ENCODE measurements around the gene PCNX4.

DNA sequence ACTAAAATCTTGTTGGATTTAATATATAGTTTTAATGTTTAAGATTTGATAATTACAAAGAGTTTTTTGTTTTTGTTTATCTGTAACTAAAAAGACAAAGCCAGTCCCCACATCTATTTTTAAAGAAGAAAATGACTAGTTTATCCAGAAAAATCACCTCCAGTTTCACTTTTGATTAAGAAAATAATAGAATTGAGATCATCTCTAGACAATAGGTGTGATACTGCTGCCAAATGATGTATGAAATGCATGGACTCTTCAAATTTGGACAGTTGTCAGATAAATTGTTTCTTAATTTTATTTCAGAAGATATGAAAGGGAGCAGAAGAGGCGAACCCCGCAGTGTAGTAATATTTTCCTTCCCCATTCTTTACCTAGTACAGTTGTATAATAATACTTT is 20.0 kb downstream of the PCNX4 start:
- TF ChIP-seq TAF1 (IDR thresholded peaks at IDR 0.05; ENCODE audit: borderline replicate concordance, insufficient read depth, low read length) (no peak), POLR2AphosphoS5 (IDR thresholded peaks at IDR 0.05; ENCODE audit: low read depth, low read length) (no peak)
- TF ChIP-seq, protein P1, sequence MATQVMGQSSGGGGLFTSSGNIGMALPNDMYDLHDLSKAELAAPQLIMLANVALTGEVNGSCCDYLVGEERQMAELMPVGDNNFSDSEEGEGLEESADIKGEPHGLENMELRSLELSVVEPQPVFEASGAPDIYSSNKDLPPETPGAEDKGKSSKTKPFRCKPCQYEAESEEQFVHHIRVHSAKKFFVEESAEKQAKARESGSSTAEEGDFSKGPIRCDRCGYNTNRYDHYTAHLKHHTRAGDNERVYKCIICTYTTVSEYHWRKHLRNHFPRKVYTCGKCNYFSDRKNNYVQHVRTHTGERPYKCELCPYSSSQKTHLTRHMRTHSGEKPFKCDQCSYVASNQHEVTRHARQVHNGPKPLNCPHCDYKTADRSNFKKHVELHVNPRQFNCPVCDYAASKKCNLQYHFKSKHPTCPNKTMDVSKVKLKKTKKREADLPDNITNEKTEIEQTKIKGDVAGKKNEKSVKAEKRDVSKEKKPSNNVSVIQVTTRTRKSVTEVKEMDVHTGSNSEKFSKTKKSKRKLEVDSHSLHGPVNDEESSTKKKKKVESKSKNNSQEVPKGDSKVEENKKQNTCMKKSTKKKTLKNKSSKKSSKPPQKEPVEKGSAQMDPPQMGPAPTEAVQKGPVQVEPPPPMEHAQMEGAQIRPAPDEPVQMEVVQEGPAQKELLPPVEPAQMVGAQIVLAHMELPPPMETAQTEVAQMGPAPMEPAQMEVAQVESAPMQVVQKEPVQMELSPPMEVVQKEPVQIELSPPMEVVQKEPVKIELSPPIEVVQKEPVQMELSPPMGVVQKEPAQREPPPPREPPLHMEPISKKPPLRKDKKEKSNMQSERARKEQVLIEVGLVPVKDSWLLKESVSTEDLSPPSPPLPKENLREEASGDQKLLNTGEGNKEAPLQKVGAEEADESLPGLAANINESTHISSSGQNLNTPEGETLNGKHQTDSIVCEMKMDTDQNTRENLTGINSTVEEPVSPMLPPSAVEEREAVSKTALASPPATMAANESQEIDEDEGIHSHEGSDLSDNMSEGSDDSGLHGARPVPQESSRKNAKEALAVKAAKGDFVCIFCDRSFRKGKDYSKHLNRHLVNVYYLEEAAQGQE (IDR thresholded peaks at IDR 0.05; ENCODE audit: insufficient read depth in 1 of 2, low read depth in 2 of 2, low read length in 2 of 2) = no peak

Data from PFSK-1 (cell line).